ENCODE measurements around the gene PCIF1. TPM values are rescaled to one million over a fixed set of nuclear protein-coding genes. Genes with fewer than 3 reads are reported as not detected.
A peak's percentile ranks its signal among the peaks of the same experiment; 100 is the strongest.

PCIF1 gene
- total and polyA plus RNA-seq, 5 donors from 2014 or later = 82.0 to 95.3 (median 92.3) TPM

DNA sequence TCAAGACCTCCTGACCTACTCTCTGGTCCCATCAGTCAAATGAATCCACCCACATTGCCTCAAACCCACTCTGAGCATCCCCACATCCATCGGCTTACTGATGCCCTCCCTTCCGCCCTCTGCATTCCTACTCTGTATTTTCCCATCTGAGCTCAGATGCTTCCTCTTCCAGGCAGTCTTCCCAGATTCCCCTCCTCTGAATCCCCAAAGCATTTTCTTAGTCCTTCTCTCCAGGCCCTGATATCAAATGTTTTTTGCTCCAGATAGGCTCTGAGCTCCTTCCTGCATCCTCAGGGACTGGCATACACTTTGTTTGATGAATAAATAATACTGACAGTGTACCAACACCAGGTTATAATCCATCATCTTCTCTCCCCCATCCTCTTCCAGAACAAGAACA is 26.4 kb upstream of the PCIF1 start:
- Mint-ChIP-seq H3K4me3 (no peak overlapping the region), H3K36me3 (no peaks in the 10 kb centered on the region), H3K4me1 (peaks cover 0 to 21% (median 7%) of the 10 kb centered on the region in 4 donors), H3K27me3 (peaks cover 10% of the 10 kb centered on the region), H3K9me3 (no peaks in the 10 kb centered on the region), H3K27ac (no peak overlapping the region)
- Histone ChIP-seq H3K4me1 (ENCODE audit: control insufficient read depth, insufficient read depth, low read length, poor library complexity, severe bottlenecking) (peaks cover 19% of the 10 kb centered on the region), H3K36me3 (ENCODE audit: control insufficient read depth, insufficient read depth, low read length) (no peaks in the 10 kb centered on the region), H3K27ac (ENCODE audit: insufficient read depth, low read length, poor library complexity, severe bottlenecking) (no peak overlapping the region), H3K4me3 (ENCODE audit: low read depth, low read length) (no peak overlapping the region), H3K9me3 (ENCODE audit: control insufficient read depth in 2 of 2, low read length in 2 of 2) (no peaks in the 10 kb centered on the region), H3K27me3 (ENCODE audit: control insufficient read depth, insufficient read depth, low read length) (peaks cover under 1% of the 10 kb centered on the region)
- ATAC-seq (ENCODE audit: low read depth in 2 of 2) (no peak), DNase-seq (no peak)

DNA sequence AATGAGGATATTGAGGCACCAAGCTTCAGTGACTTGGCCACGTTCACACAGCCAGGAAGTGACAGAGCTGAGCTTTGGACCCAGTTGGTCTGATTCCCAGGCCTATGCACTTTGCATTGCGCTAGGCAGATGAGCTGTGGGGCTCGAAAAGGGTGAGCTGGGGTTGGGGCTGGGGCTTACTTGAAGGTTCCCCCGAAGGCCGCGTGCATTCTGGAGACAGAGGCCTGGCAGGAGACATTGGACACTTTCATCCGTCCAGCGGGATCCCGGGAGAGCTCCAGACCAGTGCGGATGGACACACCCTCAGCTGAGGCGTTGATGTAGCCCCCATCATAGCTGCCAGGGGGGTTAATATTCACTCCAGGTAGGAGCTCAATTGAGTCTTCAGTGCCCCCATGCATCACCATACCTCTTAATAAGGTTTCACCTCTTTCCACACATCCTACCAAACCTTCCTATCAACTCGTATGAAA is 25.1 kb upstream of the PCIF1 start:
- ATAC-seq (ENCODE audit: low read depth in 2 of 2) (no peak), DNase-seq (no peak)
- Histone ChIP-seq H3K9me3 (ENCODE audit: control insufficient read depth in 2 of 2, low read length in 2 of 2) (no peaks in the 10 kb centered on the region), H3K36me3 (ENCODE audit: control insufficient read depth, insufficient read depth, low read length) (no peaks in the 10 kb centered on the region), H3K27me3 (ENCODE audit: control insufficient read depth, insufficient read depth, low read length) (peaks cover 2% of the 10 kb centered on the region), H3K4me1 (ENCODE audit: control insufficient read depth, insufficient read depth, low read length, poor library complexity, severe bottlenecking) (peaks cover 19% of the 10 kb centered on the region), H3K27ac (ENCODE audit: insufficient read depth, low read length, poor library complexity, severe bottlenecking) (no peak overlapping the region), H3K4me3 (ENCODE audit: low read depth, low read length) (no peak overlapping the region)
- Mint-ChIP-seq H3K4me1 (peaks cover 0 to 21% (median 7%) of the 10 kb centered on the region in 4 donors), H3K36me3 (no peaks in the 10 kb centered on the region), H3K27me3 (peaks cover 16% of the 10 kb centered on the region), H3K4me3 (peak overlapping the region in 1 of 4 donors; percentile 30), H3K9me3 (no peaks in the 10 kb centered on the region), H3K27ac (no peak overlapping the region)

DNA sequence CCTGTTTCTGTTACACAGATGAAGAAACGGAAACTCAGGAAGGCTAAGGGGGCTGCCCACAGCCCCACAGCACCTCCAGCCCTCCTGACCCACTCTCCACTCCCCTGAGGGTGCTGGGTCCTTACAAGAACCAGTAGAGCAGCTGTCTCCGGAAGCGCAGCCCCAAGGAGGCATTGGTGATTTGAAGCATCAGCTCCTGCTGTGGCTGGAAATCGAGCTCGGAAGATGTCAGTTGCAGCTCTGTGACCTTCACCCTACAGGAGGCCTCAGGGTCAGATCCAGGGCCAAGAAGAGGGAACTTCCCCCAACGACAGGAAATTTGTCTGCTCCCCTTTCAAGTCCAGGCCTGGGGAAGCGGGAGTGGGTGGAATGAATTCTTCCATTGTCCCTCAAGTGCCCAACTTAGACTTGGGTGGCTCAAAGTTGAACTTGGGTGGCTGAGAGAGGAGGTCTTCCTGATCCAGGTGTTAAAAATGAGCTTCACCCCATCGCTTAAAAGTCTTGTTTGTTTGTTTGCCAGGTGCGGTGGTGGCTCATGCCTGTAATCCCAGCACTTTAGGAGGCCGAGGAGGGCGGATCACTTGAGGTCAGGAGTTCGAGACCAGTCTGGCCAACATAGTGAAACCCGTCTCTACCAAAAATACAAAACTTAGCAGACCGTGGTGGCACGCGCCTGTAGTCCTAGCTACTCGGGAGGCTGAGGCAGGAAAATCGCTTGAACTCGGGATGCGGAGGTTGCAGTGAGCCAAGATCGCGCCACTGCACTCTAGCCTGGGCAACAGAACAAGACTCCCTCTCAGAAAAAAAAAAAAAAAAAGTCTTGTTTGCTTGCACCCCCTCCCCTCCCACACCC is 24.4 kb upstream of the PCIF1 start:
- no peak for DNase-seq
- H3K9me3 Mint-ChIP-seq = no peaks in the 10 kb centered on the region
- Histone ChIP-seq H3K4me1 (ENCODE audit: control insufficient read depth, insufficient read depth, low read length, poor library complexity, severe bottlenecking) (peaks cover 19% of the 10 kb centered on the region), H3K27me3 (ENCODE audit: control insufficient read depth, insufficient read depth, low read length) (peaks cover 2% of the 10 kb centered on the region), H3K27ac (ENCODE audit: insufficient read depth, low read length, poor library complexity, severe bottlenecking) (no peak overlapping the region), H3K9me3 (ENCODE audit: control insufficient read depth in 2 of 2, low read length in 2 of 2) (no peaks in the 10 kb centered on the region), H3K4me3 (ENCODE audit: low read depth, low read length) (peak overlapping the region; percentile 32), H3K36me3 (ENCODE audit: control insufficient read depth, insufficient read depth, low read length) (no peaks in the 10 kb centered on the region)
- H3K36me3 Mint-ChIP-seq = no peaks in the 10 kb centered on the region
- peaks cover 21% of the 10 kb centered on the region for H3K27me3 Mint-ChIP-seq
- H3K4me3 Mint-ChIP-seq = peak overlapping the region; percentile 30 to 87 (median 84)
- H3K4me1 Mint-ChIP-seq = peaks cover 0 to 21% (median 7%) of the 10 kb centered on the region in 4 donors
- ATAC-seq (ENCODE audit: low read depth in 2 of 2) = no peak
- peak overlapping the region in 2 of 3 donors; percentile 60 to 84 for H3K27ac Mint-ChIP-seq

DNA sequence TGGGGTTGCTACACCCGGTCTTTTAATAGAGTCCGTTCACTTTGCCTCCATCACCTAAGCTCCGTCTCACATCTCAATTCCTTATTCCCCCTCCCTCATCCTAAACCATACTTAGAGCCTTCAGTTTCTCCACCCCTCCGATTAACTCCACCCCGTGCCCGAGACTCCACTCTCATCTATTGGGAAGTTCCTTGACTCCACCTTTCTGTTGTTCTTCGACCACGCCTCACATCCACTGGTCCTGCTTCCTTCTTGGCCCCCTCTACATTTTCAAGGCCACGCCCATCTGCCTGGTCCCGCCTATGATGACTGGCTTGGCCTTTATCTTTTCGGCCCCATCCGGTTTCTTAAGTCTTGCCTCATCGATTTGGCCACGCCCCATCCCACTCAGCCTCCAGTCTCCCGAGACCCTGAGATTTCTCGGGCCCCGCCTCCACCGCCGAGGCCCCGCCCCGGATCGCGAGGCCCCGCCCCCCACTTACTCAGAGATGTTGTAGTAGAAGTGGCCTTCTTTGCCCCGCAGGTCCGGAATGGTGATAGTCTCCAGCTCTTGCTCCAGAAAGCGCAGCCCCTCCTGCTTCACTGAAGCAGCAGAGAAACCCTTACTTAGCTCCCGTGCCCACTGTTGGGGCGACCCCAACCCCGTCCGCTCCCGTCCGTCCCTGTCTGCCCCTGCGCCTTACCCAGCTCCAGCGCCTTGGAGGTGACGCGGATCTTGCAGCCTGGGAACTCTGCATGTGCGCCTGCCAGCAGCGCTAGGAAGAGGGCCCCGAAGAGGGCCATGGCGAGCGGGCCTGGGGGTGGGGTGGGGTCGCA is 23.6 kb upstream of the PCIF1 start:
- peak; percentile 83 for ATAC-seq (ENCODE audit: low read depth in 2 of 2)
- H3K36me3 ChIP-seq (ENCODE audit: control insufficient read depth, insufficient read depth, low read length) = no peaks in the 10 kb centered on the region
- Mint-ChIP-seq H3K36me3 (no peaks in the 10 kb centered on the region), H3K27me3 (peaks cover 29% of the 10 kb centered on the region), H3K9me3 (no peaks in the 10 kb centered on the region), H3K27ac (peak overlapping the region; percentile 73 to 87 (median 84)), H3K4me3 (peak overlapping the region; percentile 77 to 87 (median 84)), H3K4me1 (peaks cover 0 to 21% (median 7%) of the 10 kb centered on the region in 4 donors)
- peak; percentile 75 to 97 (median 83) for DNase-seq
- peak overlapping the region; percentile 62 for H3K4me3 ChIP-seq (ENCODE audit: low read depth, low read length)
- H3K4me1 ChIP-seq (ENCODE audit: control insufficient read depth, insufficient read depth, low read length, poor library complexity, severe bottlenecking) = peaks cover 19% of the 10 kb centered on the region
- H3K9me3 ChIP-seq (ENCODE audit: control insufficient read depth in 2 of 2, low read length in 2 of 2) = no peaks in the 10 kb centered on the region
- no peak overlapping the region for H3K27ac ChIP-seq (ENCODE audit: insufficient read depth, low read length, poor library complexity, severe bottlenecking)
- H3K27me3 ChIP-seq (ENCODE audit: control insufficient read depth, insufficient read depth, low read length) = peaks cover 2% of the 10 kb centered on the region

DNA sequence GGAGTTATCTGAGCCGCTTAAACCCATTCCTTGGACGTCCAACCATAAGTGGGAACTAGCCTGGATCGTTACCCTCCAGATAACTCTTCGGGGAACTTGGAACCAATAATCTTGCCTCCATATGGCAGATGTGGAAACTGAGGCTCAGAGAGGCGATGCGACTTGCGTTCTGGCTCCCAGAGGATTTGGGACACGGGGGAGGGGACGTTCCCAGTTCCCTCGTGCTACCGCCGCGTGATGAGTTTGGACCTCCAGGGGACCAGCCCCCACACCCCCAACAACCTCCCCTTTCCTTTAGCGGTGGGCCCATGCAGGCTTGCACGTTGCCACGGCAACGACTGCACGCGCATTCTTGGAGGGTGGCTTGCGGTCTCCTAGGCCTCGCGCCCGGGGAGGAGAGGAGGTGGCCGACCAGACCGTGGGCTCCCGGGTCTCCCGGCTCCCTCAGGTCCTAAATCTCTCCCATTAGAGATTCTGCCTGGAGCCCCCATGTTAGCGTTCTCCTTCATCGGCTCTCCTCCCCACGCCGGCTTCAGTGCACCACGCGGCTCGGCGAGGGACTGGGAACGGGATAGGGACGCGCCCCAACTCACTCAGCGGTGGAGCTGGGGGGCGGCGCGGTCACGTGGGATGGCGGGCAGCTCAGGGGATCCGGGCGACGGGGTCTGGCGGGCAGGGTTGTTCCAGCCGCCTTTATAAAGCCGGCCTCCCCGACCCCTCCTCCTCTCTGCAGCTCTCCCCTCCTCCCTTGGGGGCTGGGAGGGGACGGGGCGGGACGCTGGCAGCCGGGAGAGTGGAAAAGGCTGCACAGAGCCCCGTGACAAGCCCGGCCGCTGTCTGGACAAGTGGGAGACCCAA is 22.8 kb upstream of the PCIF1 start, which contains the start of gene PLTP:
Gene PLTP, minus strand, starts transcription at position 670 of the 858 bp plus-strand sequence. CDS start 703 bp downstream, outside the sequence.
- Histone ChIP-seq H3K4me3 (ENCODE audit: low read depth, low read length) (peak within 1 kb of the TSS; percentile 62), H3K27ac (ENCODE audit: insufficient read depth, low read length, poor library complexity, severe bottlenecking) (no peak within 1 kb of the TSS), H3K27me3 (ENCODE audit: control insufficient read depth, insufficient read depth, low read length) (peaks cover 2% of the 10 kb centered on the region), H3K9me3 (ENCODE audit: control insufficient read depth in 2 of 2, low read length in 2 of 2) (no peaks in the 10 kb centered on the region), H3K4me1 (ENCODE audit: control insufficient read depth, insufficient read depth, low read length, poor library complexity, severe bottlenecking) (peaks cover 19% of the 10 kb centered on the region), H3K36me3 (ENCODE audit: control insufficient read depth, insufficient read depth, low read length) (no peaks in the 10 kb centered on the region)
- peaks cover 38% of the 10 kb centered on the region for H3K27me3 Mint-ChIP-seq
- H3K36me3 Mint-ChIP-seq = no peaks in the 10 kb centered on the region
- DNase-seq (peak in 2 of 3 donors; percentile 35 to 39), ATAC-seq (ENCODE audit: low read depth in 2 of 2) (no peak)
- H3K9me3 Mint-ChIP-seq = no peaks in the 10 kb centered on the region
- H3K4me3 Mint-ChIP-seq = peak within 1 kb of the TSS; percentile 83 to 92 (median 86)
- H3K4me1 Mint-ChIP-seq = peaks cover 0 to 21% (median 7%) of the 10 kb centered on the region in 4 donors
- peak within 1 kb of the TSS; percentile 73 to 84 (median 74) for H3K27ac Mint-ChIP-seq

DNA sequence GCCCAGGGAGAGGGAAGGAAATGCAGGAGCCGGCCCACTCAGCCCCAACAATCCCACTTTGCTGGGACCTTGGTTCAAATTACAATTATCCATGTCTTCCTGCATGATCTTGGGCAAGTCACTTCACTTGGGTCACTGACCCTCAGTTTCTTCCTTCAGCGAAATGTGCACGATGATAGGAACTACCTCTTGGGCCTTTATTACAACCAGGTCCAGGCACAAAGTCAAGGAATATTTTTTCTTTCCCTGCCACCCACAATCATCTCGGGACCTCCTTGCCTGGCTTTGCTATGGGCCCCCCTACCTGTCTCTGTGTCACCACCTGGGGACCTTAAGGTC is 22.2 kb upstream of the PCIF1 start:
- Mint-ChIP-seq H3K4me3 (peak overlapping the region; percentile 43 to 92 (median 65)), H3K27ac (no peak overlapping the region), H3K9me3 (no peaks in the 10 kb centered on the region), H3K36me3 (no peaks in the 10 kb centered on the region), H3K27me3 (peaks cover 41% of the 10 kb centered on the region), H3K4me1 (peaks cover 0 to 21% (median 7%) of the 10 kb centered on the region in 4 donors)
- ATAC-seq (ENCODE audit: low read depth in 2 of 2) (no peak), DNase-seq (no peak)
- H3K9me3 ChIP-seq (ENCODE audit: control insufficient read depth in 2 of 2, low read length in 2 of 2) = no peaks in the 10 kb centered on the region
- H3K27ac ChIP-seq (ENCODE audit: insufficient read depth, low read length, poor library complexity, severe bottlenecking) = no peak overlapping the region
- H3K4me3 ChIP-seq (ENCODE audit: low read depth, low read length) = no peak overlapping the region
- H3K36me3 ChIP-seq (ENCODE audit: control insufficient read depth, insufficient read depth, low read length) = no peaks in the 10 kb centered on the region
- H3K4me1 ChIP-seq (ENCODE audit: control insufficient read depth, insufficient read depth, low read length, poor library complexity, severe bottlenecking) = peaks cover 19% of the 10 kb centered on the region
- H3K27me3 ChIP-seq (ENCODE audit: control insufficient read depth, insufficient read depth, low read length) = peaks cover 2% of the 10 kb centered on the region

DNA sequence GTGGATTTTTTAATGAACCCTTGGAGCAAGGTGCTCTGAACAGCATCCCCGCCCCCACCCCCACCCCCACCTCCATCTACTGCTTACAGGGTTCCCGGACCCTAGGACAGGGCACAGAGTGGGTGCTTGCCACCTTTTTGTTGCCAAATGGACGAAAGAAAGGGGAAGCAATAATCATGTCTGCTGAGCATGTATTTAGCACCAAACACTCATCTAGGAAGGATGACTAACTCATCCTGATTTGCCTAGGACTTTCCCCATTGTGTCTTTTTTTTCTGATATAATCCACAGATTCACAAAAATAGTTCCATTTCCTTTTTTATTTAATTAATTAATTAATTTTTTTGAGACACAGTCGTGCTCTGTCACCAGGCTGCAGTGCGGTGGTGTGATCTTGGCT is 21.4 kb upstream of the PCIF1 start:
- no peaks in the 10 kb centered on the region for H3K36me3 Mint-ChIP-seq
- H3K27me3 Mint-ChIP-seq = peaks cover 43% of the 10 kb centered on the region
- peaks cover 0 to 21% (median 7%) of the 10 kb centered on the region in 4 donors for H3K4me1 Mint-ChIP-seq
- DNase-seq (no peak), ATAC-seq (ENCODE audit: low read depth in 2 of 2) (no peak)
- Histone ChIP-seq H3K4me1 (ENCODE audit: control insufficient read depth, insufficient read depth, low read length, poor library complexity, severe bottlenecking) (peaks cover 19% of the 10 kb centered on the region), H3K27ac (ENCODE audit: insufficient read depth, low read length, poor library complexity, severe bottlenecking) (no peak overlapping the region), H3K9me3 (ENCODE audit: control insufficient read depth in 2 of 2, low read length in 2 of 2) (no peaks in the 10 kb centered on the region), H3K4me3 (ENCODE audit: low read depth, low read length) (no peak overlapping the region), H3K27me3 (ENCODE audit: control insufficient read depth, insufficient read depth, low read length) (peaks cover 2% of the 10 kb centered on the region), H3K36me3 (ENCODE audit: control insufficient read depth, insufficient read depth, low read length) (no peaks in the 10 kb centered on the region)
- H3K4me3 Mint-ChIP-seq = peak overlapping the region in 1 of 4 donors; percentile 50
- H3K27ac Mint-ChIP-seq = no peak overlapping the region
- no peaks in the 10 kb centered on the region for H3K9me3 Mint-ChIP-seq
